ENCODE measurements around the gene S100A12.

Gene S100A12

DNA sequence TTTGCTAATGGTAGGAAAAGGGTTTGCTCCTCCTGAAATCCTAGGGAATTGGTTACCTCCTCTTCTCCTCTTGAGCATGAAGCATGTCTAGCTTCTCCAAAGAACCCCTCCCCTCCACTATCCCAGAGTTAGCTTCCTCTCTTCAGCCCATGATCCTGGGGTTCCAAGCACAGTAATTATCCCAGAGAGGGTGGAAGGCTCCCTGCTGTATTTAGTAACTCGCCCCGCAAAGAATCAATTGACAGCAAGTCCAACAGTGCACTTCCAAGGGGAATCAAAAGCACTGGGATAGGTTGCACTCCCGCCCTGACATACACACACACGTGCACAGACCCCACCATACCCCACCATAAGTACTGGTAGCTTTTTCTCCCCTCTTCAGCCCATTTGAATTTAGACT, 12.4 kb upstream of the S100A12 start:
- no peaks in the 10 kb centered on the region for H3K9me3 ChIP-seq
- TF ChIP-seq, protein P1, sequence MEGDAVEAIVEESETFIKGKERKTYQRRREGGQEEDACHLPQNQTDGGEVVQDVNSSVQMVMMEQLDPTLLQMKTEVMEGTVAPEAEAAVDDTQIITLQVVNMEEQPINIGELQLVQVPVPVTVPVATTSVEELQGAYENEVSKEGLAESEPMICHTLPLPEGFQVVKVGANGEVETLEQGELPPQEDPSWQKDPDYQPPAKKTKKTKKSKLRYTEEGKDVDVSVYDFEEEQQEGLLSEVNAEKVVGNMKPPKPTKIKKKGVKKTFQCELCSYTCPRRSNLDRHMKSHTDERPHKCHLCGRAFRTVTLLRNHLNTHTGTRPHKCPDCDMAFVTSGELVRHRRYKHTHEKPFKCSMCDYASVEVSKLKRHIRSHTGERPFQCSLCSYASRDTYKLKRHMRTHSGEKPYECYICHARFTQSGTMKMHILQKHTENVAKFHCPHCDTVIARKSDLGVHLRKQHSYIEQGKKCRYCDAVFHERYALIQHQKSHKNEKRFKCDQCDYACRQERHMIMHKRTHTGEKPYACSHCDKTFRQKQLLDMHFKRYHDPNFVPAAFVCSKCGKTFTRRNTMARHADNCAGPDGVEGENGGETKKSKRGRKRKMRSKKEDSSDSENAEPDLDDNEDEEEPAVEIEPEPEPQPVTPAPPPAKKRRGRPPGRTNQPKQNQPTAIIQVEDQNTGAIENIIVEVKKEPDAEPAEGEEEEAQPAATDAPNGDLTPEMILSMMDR (IDR thresholded peaks at IDR 0.05; ENCODE audit: low read depth, low read length) = no peak
- peaks cover 8% of the 10 kb centered on the region for H3K27me3 ChIP-seq

DNA sequence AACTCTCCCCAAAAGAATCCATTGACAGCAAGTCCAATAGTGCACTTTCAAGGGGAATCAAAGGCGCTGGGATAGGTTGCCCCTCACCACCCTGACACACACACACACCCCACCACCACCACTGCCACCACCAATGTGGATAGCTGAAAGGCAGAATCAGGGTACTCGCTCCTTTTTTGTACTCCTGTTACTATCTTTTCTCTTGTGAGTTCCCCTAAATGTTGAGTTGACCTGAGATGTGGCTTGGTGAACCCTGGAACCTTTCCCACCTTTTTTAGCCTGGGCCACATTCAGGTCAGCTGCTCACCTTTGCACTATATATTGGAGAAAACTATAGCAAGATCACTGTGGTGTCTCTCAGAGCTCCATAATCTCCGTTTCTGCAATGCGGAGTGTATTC, 11.6 kb upstream of the S100A12 start:
- H3K9me3 ChIP-seq = no peaks in the 10 kb centered on the region; the same call in 1 of the 2 replicates
- H3K4me1 ChIP-seq = no peaks in the 10 kb centered on the region
- H3K4me3 ChIP-seq (ENCODE audit: low read depth, low read length) = no peak overlapping the region
- TF ChIP-seq, protein P1 (IDR thresholded peaks at IDR 0.05; ENCODE audit: low read depth, low read length) = no peak
- no peak for DNase-seq
- peaks cover 8% of the 10 kb centered on the region for H3K27me3 ChIP-seq
- H3K36me3 ChIP-seq = no peaks in the 10 kb centered on the region

More for the DNA sequence above, 12.4 kb upstream of the S100A12 start:
- DNase-seq = no peak
- Histone ChIP-seq H3K4me3 (ENCODE audit: low read depth, low read length) (no peak overlapping the region), H3K4me1 (no peaks in the 10 kb centered on the region), H3K36me3 (no peaks in the 10 kb centered on the region)

DNA sequence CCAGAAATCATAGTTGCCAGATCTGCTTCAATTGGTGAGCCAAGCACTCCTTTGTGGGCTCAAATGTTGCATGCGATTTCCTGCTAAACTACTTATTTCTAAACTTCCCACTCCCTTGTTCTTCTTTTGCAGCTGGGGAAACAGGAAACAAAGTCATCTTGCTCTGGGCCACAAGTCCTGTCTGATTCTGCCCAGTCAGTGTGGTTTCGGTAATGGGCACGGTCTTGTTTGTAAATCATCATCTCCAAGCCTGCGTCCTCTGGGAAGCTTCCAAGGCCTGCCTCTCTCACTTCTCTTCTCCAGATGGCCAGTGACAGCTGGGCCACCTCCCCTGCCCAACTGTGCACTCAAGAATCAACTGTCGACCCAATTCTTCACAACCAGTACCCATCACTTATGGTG, 11.1 kb upstream of the S100A12 start:
- no peaks in the 10 kb centered on the region; the same call in 1 of the 2 replicates for H3K9me3 ChIP-seq

DNA sequence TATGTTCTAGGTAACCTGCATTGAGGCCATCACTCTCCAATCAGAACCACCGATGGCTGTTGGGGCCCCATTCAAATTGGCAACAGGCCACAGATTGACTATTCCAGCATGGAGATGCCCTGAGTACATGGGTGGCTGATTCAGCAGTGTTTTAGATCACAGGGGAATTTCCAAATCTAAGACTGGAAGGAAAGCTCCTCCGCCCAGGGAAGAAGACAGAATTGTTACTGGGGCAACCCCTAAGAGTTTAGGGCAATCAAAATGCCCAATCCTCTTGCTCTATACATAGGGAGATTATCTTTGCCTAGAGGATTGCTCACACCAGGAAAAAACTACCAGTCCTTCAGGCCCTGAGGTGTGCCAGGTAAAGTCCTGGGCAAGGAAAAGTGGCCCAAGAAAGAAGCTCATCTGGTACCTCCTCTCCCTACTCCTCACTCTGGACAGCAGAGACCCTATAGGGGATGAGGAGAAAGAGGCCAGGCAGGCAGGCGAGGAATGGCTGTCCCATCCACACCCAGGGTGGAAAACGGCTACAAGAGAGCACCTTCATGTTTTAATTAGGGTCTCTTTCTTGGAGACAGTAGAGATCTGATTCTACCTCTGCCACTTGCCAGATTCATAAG, 9.6 kb upstream of the S100A12 start:
- Histone ChIP-seq H3K4me3 (ENCODE audit: low read depth, low read length) (no peak overlapping the region), H3K9me3 (no peaks in the 10 kb centered on the region; the same call in 1 of the 2 replicates), H3K27me3 (peaks cover 8% of the 10 kb centered on the region), H3K4me1 (no peaks in the 10 kb centered on the region), H3K36me3 (no peaks in the 10 kb centered on the region)
- TF ChIP-seq, protein P1 (IDR thresholded peaks at IDR 0.05; ENCODE audit: low read depth, low read length) = no peak
- no peak for DNase-seq

More for the DNA sequence above, 11.1 kb upstream of the S100A12 start:
- no peaks in the 10 kb centered on the region for H3K36me3 ChIP-seq
- TF ChIP-seq, protein P1 (IDR thresholded peaks at IDR 0.05; ENCODE audit: low read depth, low read length) = no peak
- DNase-seq = no peak
- H3K4me1 ChIP-seq = no peaks in the 10 kb centered on the region
- H3K27me3 ChIP-seq = peaks cover 11% of the 10 kb centered on the region
- H3K4me3 ChIP-seq (ENCODE audit: low read depth, low read length) = no peak overlapping the region

DNA sequence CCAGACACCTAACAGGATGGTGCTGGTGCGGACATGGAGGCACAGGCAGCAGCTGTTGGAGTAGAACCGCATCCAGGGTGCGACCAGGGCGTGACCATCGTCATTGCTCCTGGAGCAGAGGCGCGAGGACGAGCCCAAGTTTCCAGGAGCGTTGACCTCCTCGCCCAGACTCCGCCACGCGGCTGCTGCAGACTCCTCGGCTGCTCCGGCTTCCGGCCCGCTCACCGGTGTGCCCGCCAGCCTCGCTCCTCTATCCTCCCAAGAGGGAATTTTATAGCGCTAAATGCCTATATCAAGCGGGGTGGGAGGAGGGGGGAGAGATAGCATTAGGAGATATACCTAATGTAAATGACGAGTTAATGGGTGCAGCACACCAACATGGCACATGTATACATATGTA, 5.3 kb upstream of the S100A12 start:
- Histone ChIP-seq H3K4me3 (ENCODE audit: low read depth, low read length) (no peak overlapping the region), H3K36me3 (no peaks in the 10 kb centered on the region), H3K4me1 (no peaks in the 10 kb centered on the region), H3K27me3 (peaks cover 27% of the 10 kb centered on the region), H3K9me3 (no peaks in the 10 kb centered on the region; the same call in 1 of the 2 replicates)
- TF ChIP-seq, protein P1 (IDR thresholded peaks at IDR 0.05; ENCODE audit: low read depth, low read length) = no peak
- no peak for DNase-seq

DNA sequence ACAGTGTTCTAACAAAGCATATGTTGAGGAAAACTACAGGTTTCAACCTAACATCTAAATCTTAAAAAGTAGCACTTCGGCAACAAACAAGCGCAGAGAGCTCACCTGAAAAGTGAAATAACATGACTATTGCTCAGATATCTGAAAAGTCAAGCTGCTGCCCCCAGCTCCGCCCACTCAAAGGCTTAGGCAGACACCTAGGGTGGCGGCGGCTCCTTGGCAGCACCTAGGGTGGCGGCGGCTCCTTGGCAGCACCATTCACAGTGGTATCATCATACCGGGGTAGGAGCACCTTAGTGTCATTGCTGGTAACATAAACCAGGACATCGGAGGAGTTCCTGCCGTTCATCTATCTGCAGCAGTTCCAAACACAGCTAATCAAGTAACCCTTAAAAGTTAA, 4.2 kb upstream of the S100A12 start:
- no peaks in the 10 kb centered on the region; the same call in 1 of the 2 replicates for H3K9me3 ChIP-seq
- no peak overlapping the region for H3K4me3 ChIP-seq (ENCODE audit: low read depth, low read length)
- DNase-seq = no peak
- no peaks in the 10 kb centered on the region for H3K36me3 ChIP-seq
- H3K4me1 ChIP-seq = no peaks in the 10 kb centered on the region
- TF ChIP-seq, protein P1 (IDR thresholded peaks at IDR 0.05; ENCODE audit: low read depth, low read length) = no peak
- peaks cover 27% of the 10 kb centered on the region for H3K27me3 ChIP-seq

Data from BE2C (cell line).